Natural killer cell (primary cell): ENCODE data around the gene PTPRN2. TPM values are rescaled to one million over a fixed set of nuclear protein-coding genes. Genes with fewer than 3 reads are reported as not detected.

Source experiments
- ATAC-seq, 3 donors: fragments of 150-1000 bp in 2 of 3; fragments of 200-7000 bp in 1 of 3; cut with Tn5 transposase; 1 replicate in 1 of 3; 2 replicates in 2 of 3; pipeline ENCODE4 v1.10.0; 2021; ENCODE audit warnings: mild to moderate bottlenecking in 2 of 3, moderate library complexity in 2 of 3
- DNase-seq, 2 donors: peaks; one replicate each; pipeline versions ENCODE4 v3.0.0 to v3.0.0-alpha.2; 2013 to 2021; ENCODE audit warnings: mixed read lengths in 1 of 2
- H3K27ac ChIP-seq: one replicate; pipeline ENCODE4 v1.5.1; 2013; ENCODE audit warnings: mild to moderate bottlenecking, low read length
- H3K27me3 ChIP-seq: one replicate; pipeline ENCODE4 v1.6.1; 2013; ENCODE audit warnings: low read length; ENCODE audit not compliant: control insufficient read depth, insufficient read depth
- H3K36me3 ChIP-seq: one replicate; pipeline ENCODE4 v1.6.1; 2013; ENCODE audit warnings: low read length; ENCODE audit not compliant: control insufficient read depth, insufficient read depth
- H3K4me1 ChIP-seq: one replicate; pipeline ENCODE4 v1.6.1; 2013; ENCODE audit warnings: low read length; ENCODE audit not compliant: control insufficient read depth, insufficient read depth
- H3K4me3 ChIP-seq: one replicate; pipeline ENCODE4 v1.5.1; 2013; ENCODE audit warnings: low read length
- H3K9me3 ChIP-seq: one replicate; pipeline ENCODE4 v1.6.1; 2013; ENCODE audit warnings: low read length; ENCODE audit not compliant: control insufficient read depth, insufficient read depth
- H3K27ac Mint-ChIP-seq, 2 donors: one replicate each; pipeline ENCODE4 v1.8.0; 2022; ENCODE audit warnings: mild to moderate bottlenecking in 2 of 2, mixed read lengths in 2 of 2, moderate library complexity in 1 of 2
- H3K27me3 Mint-ChIP-seq, 2 donors: one replicate each; pipeline ENCODE4 v1.8.0; 2022; ENCODE audit warnings: low read depth in 2 of 2, mixed read lengths in 2 of 2
- H3K36me3 Mint-ChIP-seq: one replicate; pipeline ENCODE4 v1.8.0; 2022; ENCODE audit warnings: mixed read lengths
- H3K4me1 Mint-ChIP-seq, 2 donors: one replicate each; pipeline ENCODE4 v1.8.0; 2022; ENCODE audit warnings: mixed read lengths in 2 of 2
- H3K4me3 Mint-ChIP-seq: one replicate; pipeline ENCODE4 v1.8.0; 2022; ENCODE audit warnings: mild to moderate bottlenecking, moderate library complexity, mixed read lengths
- H3K9me3 Mint-ChIP-seq, 2 donors: one replicate each; pipeline ENCODE4 v1.8.0; 2022; ENCODE audit warnings: mixed read lengths in 2 of 2
- CTCF ChIP-seq: fragments of 200-600 bp; IDR thresholded peaks from one replicate; pipeline ENCODE4 v1.8.0; 2022; ENCODE audit warnings: antibody characterized with exemption
- WGBS: methylation state at CpG from one replicate; pipeline ENCODE4 v1.1.7; 2013; ENCODE audit warnings: missing lambda C conversion rate; ENCODE audit not compliant: insufficient coverage; 5-methylcytosine and 5-hydroxymethylcytosine counted together
- intact Hi-C: fragments of 100-400 bp; cut with micrococcal nuclease; formaldehyde crosslinking; loops from one replicate; pipeline ENCODE4 v1.14.2; 2022
- total RNA-seq, 4 donors: library from RNA; stranded (reverse); fragments of 120-200 nt in 1 of 4; gene quantifications; one replicate each; pipeline versions ENCODE4 v1.2.3 to v1.2.4, GENCODE V29; 2013 to 2022

PTPRN2 gene
- total RNA-seq, 3 donors from 2014 or later (not counting 1 experiment from before 2014, with no cell fraction given): 1.3 to 2.5 (median 1.9) TPM

- no peak for TF ChIP-seq CTCF
- intact Hi-C loops: no loop called here
- H3K27ac ChIP-seq: no peak overlapping the region
- H3K9me3 ChIP-seq: no peaks in the 10 kb centered on the region
- H3K4me1 ChIP-seq: peaks cover 6% of the 10 kb centered on the region
- Mint-ChIP-seq H3K36me3 (no peaks in the 10 kb centered on the region), H3K27ac (no peak overlapping the region), H3K4me1 (peaks cover 0 to 16% of the 10 kb centered on the region in 2 donors), H3K9me3 (no peaks in the 10 kb centered on the region), H3K4me3 (no peak overlapping the region), H3K27me3 (peaks cover 0 to 3% of the 10 kb centered on the region in 2 donors)
- WGBS: 80% methylated on average over 4 of the region's 4 CpGs
- H3K36me3 ChIP-seq: no peaks in the 10 kb centered on the region
- no peaks in the 10 kb centered on the region for H3K27me3 ChIP-seq
- no peak overlapping the region for H3K4me3 ChIP-seq
- DNase-seq: peak in 1 of 2 donors; percentile 43
- ATAC-seq: no peak
These were observed 715.9 kb downstream of the PTPRN2 start for GRCh38 chr7:157871681-157872080.

- no peak overlapping the region for H3K4me3 ChIP-seq
- no peak overlapping the region for H3K27ac ChIP-seq
- TF ChIP-seq CTCF: no peak
- H3K4me3 Mint-ChIP-seq: no peak overlapping the region
- 88% methylated on average over 11 of the region's 11 CpGs for WGBS
- H3K36me3 ChIP-seq: no peaks in the 10 kb centered on the region
- H3K9me3 ChIP-seq: no peaks in the 10 kb centered on the region
- peaks cover 6% of the 10 kb centered on the region for H3K4me1 ChIP-seq
- DNase-seq: no peak
- no peaks in the 10 kb centered on the region for H3K9me3 Mint-ChIP-seq
- H3K27me3 ChIP-seq: no peaks in the 10 kb centered on the region
- peaks cover 0 to 3% of the 10 kb centered on the region in 2 donors for H3K27me3 Mint-ChIP-seq
- intact Hi-C loops: no loop called here
- H3K4me1 Mint-ChIP-seq: peaks cover 0 to 16% of the 10 kb centered on the region in 2 donors
- no peak for ATAC-seq
- no peaks in the 10 kb centered on the region for H3K36me3 Mint-ChIP-seq
- H3K27ac Mint-ChIP-seq: no peak overlapping the region
These were observed 716.9 kb downstream of the PTPRN2 start for GRCh38 chr7:157870644-157871290.

GRCh38 chr7:157869793-157870192, 717.8 kb downstream of the PTPRN2 start:
- Mint-ChIP-seq H3K9me3 (no peaks in the 10 kb centered on the region), H3K4me1 (peaks cover 0 to 10% of the 10 kb centered on the region in 2 donors), H3K36me3 (no peaks in the 10 kb centered on the region), H3K27me3 (peaks cover 0 to 3% of the 10 kb centered on the region in 2 donors), H3K4me3 (no peak overlapping the region), H3K27ac (no peak overlapping the region)
- intact Hi-C loops: no loop called here
- Histone ChIP-seq H3K4me3 (no peak overlapping the region), H3K9me3 (no peaks in the 10 kb centered on the region), H3K27me3 (no peaks in the 10 kb centered on the region), H3K4me1 (no peaks in the 10 kb centered on the region), H3K36me3 (no peaks in the 10 kb centered on the region), H3K27ac (no peak overlapping the region)
- no peak for DNase-seq
- 97% methylated on average over 4 of the region's 4 CpGs for WGBS
- no peak for ATAC-seq
- TF ChIP-seq CTCF: no peak
